ENCODE measurements around the gene KRTAP1-1. TPM values are rescaled to one million over a fixed set of nuclear protein-coding genes. Genes with fewer than 3 reads are reported as not detected.

The KRTAP1-1 gene
- total RNA-seq, 2 experiments from 2014 or later = not detected

DNA sequence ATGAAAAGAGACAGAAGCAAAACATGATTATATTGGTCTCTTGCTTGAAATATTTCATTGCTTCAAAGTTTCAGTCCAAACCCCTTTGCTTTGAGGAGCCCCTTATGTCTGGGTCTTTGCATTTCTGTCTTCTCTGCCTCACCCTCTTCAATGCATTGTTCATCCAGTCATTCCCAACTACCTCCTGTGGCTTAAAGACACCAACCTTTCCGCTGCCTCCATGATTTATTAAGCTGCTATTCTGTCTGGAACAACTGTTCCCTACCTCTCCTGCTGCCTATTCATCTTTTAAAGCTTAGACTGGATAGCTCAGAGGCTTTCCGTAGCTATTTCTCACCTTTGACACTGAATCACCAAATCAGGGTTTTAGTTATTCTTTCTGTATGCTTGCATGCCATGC, 43.9 kb downstream of the KRTAP1-1 start:
- ChIA-PET CTCF (no interaction called here), POLR2A (no interaction called here)
- Mint-ChIP-seq H3K27me3 (peaks cover 75% of the 10 kb centered on the region), H3K27ac (no peak overlapping the region), H3K4me1 (ENCODE audit: low read depth) (no peaks in the 10 kb centered on the region), H3K9me3 (no peaks in the 10 kb centered on the region), H3K36me3 (ENCODE audit: low read depth) (no peaks in the 10 kb centered on the region), H3K4me3 (no peak overlapping the region)
- no peak overlapping the region for H3K4me3 ChIP-seq (ENCODE audit: low read length)
- no peak overlapping the region for H3K27ac ChIP-seq (ENCODE audit: low read depth in 1 of 2, low read length in 2 of 2)
- no peaks in the 10 kb centered on the region for H3K4me1 ChIP-seq (ENCODE audit: insufficient read depth, low read length)
- H3K9me3 ChIP-seq (ENCODE audit: control insufficient read depth in 1 of 2, insufficient read depth in 1 of 2, low read length in 2 of 2) = no peaks in the 10 kb centered on the region
- DNase-seq = no peak
- peaks cover 18 to 38% of the 10 kb centered on the region in 2 experiments for H3K27me3 ChIP-seq (ENCODE audit: control insufficient read depth in 1 of 2, insufficient read depth in 2 of 2, low read length in 2 of 2)
- intact Hi-C loops (cut with DNase I, micrococcal nuclease) = no loop called here
- ATAC-seq (ENCODE audit: poor library complexity) = no peak
- no peaks in the 10 kb centered on the region for H3K36me3 ChIP-seq (ENCODE audit: insufficient read depth, low read length)
- no peak for TF ChIP-seq CTCF (IDR thresholded peaks at IDR 0.05)

- ChIA-PET CTCF (no interaction called here), POLR2A (no interaction called here)
- Mint-ChIP-seq H3K27ac (no peak overlapping the region), H3K4me3 (no peak overlapping the region), H3K4me1 (ENCODE audit: low read depth) (no peaks in the 10 kb centered on the region), H3K9me3 (no peaks in the 10 kb centered on the region), H3K36me3 (ENCODE audit: low read depth) (no peaks in the 10 kb centered on the region), H3K27me3 (peaks cover 78% of the 10 kb centered on the region)
- no peaks in the 10 kb centered on the region for H3K9me3 ChIP-seq (ENCODE audit: control insufficient read depth in 1 of 2, insufficient read depth in 1 of 2, low read length in 2 of 2)
- no peaks in the 10 kb centered on the region for H3K36me3 ChIP-seq (ENCODE audit: insufficient read depth, low read length)
- TF ChIP-seq CTCF (IDR thresholded peaks at IDR 0.05) = no peak
- H3K27ac ChIP-seq (ENCODE audit: low read depth in 1 of 2, low read length in 2 of 2) = no peak overlapping the region
- no peaks in the 10 kb centered on the region for H3K4me1 ChIP-seq (ENCODE audit: insufficient read depth, low read length)
- intact Hi-C loops (cut with DNase I, micrococcal nuclease) = no loop called here
- peaks cover 18 to 38% of the 10 kb centered on the region in 2 experiments for H3K27me3 ChIP-seq (ENCODE audit: control insufficient read depth in 1 of 2, insufficient read depth in 2 of 2, low read length in 2 of 2)
- ATAC-seq (ENCODE audit: poor library complexity) = no peak
- DNase-seq = no peak
- H3K4me3 ChIP-seq (ENCODE audit: low read length) = no peak overlapping the region
Observed at GRCh38 chr17:40996829-40997228, 44.4 kb downstream of the KRTAP1-1 start.

GRCh38 chr17:40995116-40995515, 46.1 kb downstream of the KRTAP1-1 start:
- Mint-ChIP-seq H3K4me1 (ENCODE audit: low read depth) (no peaks in the 10 kb centered on the region), H3K36me3 (ENCODE audit: low read depth) (no peaks in the 10 kb centered on the region), H3K27me3 (peaks cover 74% of the 10 kb centered on the region), H3K4me3 (no peak overlapping the region), H3K27ac (no peak overlapping the region), H3K9me3 (no peaks in the 10 kb centered on the region)
- Histone ChIP-seq H3K4me3 (ENCODE audit: low read length) (no peak overlapping the region), H3K4me1 (ENCODE audit: insufficient read depth, low read length) (no peaks in the 10 kb centered on the region), H3K27me3 (ENCODE audit: control insufficient read depth in 1 of 2, insufficient read depth in 2 of 2, low read length in 2 of 2) (peaks cover 18 to 34% of the 10 kb centered on the region in 2 experiments), H3K9me3 (ENCODE audit: control insufficient read depth in 1 of 2, insufficient read depth in 1 of 2, low read length in 2 of 2) (no peaks in the 10 kb centered on the region), H3K27ac (ENCODE audit: low read depth in 1 of 2, low read length in 2 of 2) (no peak overlapping the region), H3K36me3 (ENCODE audit: insufficient read depth, low read length) (no peaks in the 10 kb centered on the region)
- no peak for TF ChIP-seq CTCF (IDR thresholded peaks at IDR 0.05)
- POLR2A ChIA-PET = no interaction called here
- intact Hi-C loops (cut with DNase I, micrococcal nuclease) = no loop called here
- CTCF ChIA-PET = interaction anchor here (0.6 kb wide), 1 partner anchor 23 kb away, joined by 3 read pairs; no protein-coding TSS in a partner anchor
- ATAC-seq (ENCODE audit: poor library complexity) (no peak), DNase-seq (no peak)
